Tibial nerve (tissue), 4 donors: ENCODE results near the gene ADAMTS17. TPM values are rescaled to one million over a fixed set of nuclear protein-coding genes. Genes with fewer than 3 reads are reported as not detected.
"Not testable (repeated sequence)": the region's sequence is repeated elsewhere in the genome, so short reads cannot be mapped to it uniquely, and the experiment has no call there.

Experiments used
- DNase-seq, 2 donors: peaks; one replicate each; pipeline ENCODE4 v3.0.0-alpha.2; 2019; ENCODE audit warnings: low spot score in 2 of 2
- H3K27ac ChIP-seq, 4 donors: fragments of 200-600 bp; sonication (generic) in 3 of 4; one replicate each; pipeline ENCODE4 v1.5.1; 2017 to 2019; ENCODE audit warnings: mild to moderate bottlenecking in 1 of 4
- H3K27me3 ChIP-seq, 2 donors: fragments of 200-600 bp; sonication (generic) in 1 of 2; one replicate each; pipeline versions ENCODE4 v1.5.1 to v1.6.0; 2017 to 2019
- H3K36me3 ChIP-seq, 3 donors: fragments of 200-600 bp; sonication (generic); one replicate each; pipeline ENCODE4 v1.5.1; 2018 to 2019
- H3K4me1 ChIP-seq, 4 donors: fragments of 200-600 bp; sonication (generic) in 3 of 4; one replicate each; pipeline ENCODE4 v1.5.1; 2017 to 2019
- H3K4me3 ChIP-seq, 4 donors: fragments of 200-600 bp; sonication (generic) in 3 of 4; one replicate each; pipeline ENCODE4 v1.5.1; 2017 to 2019; ENCODE audit warnings: mild to moderate bottlenecking in 1 of 4, moderate library complexity in 1 of 4
- H3K9me3 ChIP-seq, 4 donors: fragments of 200-600 bp; sonication (generic) in 3 of 4; one replicate each; pipeline ENCODE4 v1.5.1; 2017 to 2019
- EP300 ChIP-seq, 2 donors: sonication (generic); formaldehyde crosslinking; IDR thresholded peaks; one replicate each; pipeline ENCODE4 v1.6.1; 2017; ENCODE audit warnings: antibody characterized with exemption in 2 of 2, mild to moderate bottlenecking in 1 of 2
- POLR2A ChIP-seq, 2 donors: fragments of 450-650 bp; IDR thresholded peaks; one replicate each; pipeline ENCODE4 v1.6.1; 2017; ENCODE audit warnings: antibody characterized with exemption in 2 of 2, mild to moderate bottlenecking in 2 of 2, moderate library complexity in 2 of 2
- whole genome bisulfite sequencing, 2 donors: methylation state at CpG; one replicate each; pipeline ENCODE4 v1.1.5; 2018; 5-methylcytosine and 5-hydroxymethylcytosine counted together
- total RNA-seq, 4 donors: library from RNA; depleted of rRNA; stranded (reverse); fragments of >200 nt; gene quantifications; one replicate each; pipeline ENCODE4 v1.1.0, GENCODE V29; 2016
- TF ChIP-seq, protein P1 (sequence below), 5 experiments: fragments of 200-600 bp in 3 of 5; fragments of 450-650 bp in 2 of 5; sonication (generic) in 3 of 5; IDR thresholded peaks; one replicate each; pipeline ENCODE4 v1.5.1; 2016 to 2019; ENCODE audit warnings: antibody characterized with exemption in 5 of 5, mild to moderate bottlenecking in 3 of 5, moderate library complexity in 2 of 5

The ADAMTS17 gene
- total RNA-seq, 4 donors from 2014 or later: 0.66 to 5.5 (median 3.7) TPM

DNA sequence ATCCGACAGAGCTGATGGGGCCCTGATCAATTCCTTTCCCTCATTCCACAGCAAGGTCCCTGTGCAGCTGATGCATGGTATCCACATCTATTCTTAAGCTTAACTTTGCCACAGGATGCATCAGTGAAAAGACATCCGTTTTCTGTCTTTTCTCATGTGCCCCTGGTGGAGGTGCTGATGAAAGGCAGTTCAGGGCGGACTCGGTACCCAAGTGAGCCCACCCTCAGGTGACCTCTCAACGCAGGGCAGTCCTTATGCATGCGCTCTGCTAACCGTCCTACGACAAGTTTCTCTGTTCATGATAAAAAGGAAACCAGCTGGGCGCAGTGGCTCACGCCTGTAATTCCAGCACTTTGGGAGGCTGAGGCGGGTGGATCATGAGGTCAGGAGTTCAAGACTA, 251.4 kb downstream of the ADAMTS17 start:
- no peak for DNase-seq
- no peaks in the 10 kb centered on the region for H3K27me3 ChIP-seq
- TF ChIP-seq POLR2A (IDR thresholded peaks at IDR 0.05): no peak
- TF ChIP-seq EP300 (IDR thresholded peaks at IDR 0.05): no peak
- TF ChIP-seq, protein P1, sequence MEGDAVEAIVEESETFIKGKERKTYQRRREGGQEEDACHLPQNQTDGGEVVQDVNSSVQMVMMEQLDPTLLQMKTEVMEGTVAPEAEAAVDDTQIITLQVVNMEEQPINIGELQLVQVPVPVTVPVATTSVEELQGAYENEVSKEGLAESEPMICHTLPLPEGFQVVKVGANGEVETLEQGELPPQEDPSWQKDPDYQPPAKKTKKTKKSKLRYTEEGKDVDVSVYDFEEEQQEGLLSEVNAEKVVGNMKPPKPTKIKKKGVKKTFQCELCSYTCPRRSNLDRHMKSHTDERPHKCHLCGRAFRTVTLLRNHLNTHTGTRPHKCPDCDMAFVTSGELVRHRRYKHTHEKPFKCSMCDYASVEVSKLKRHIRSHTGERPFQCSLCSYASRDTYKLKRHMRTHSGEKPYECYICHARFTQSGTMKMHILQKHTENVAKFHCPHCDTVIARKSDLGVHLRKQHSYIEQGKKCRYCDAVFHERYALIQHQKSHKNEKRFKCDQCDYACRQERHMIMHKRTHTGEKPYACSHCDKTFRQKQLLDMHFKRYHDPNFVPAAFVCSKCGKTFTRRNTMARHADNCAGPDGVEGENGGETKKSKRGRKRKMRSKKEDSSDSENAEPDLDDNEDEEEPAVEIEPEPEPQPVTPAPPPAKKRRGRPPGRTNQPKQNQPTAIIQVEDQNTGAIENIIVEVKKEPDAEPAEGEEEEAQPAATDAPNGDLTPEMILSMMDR (IDR thresholded peaks at IDR 0.05): no peak
- no peaks in the 10 kb centered on the region for H3K4me1 ChIP-seq
- no peaks in the 10 kb centered on the region for H3K36me3 ChIP-seq
- H3K27ac ChIP-seq: no peak overlapping the region
- H3K9me3 ChIP-seq: no peaks in the 10 kb centered on the region
- 93 to 94% methylated on average over 10 to 11 of the region's 11 CpGs for WGBS, 2 donors
- no peak overlapping the region for H3K4me3 ChIP-seq

DNA sequence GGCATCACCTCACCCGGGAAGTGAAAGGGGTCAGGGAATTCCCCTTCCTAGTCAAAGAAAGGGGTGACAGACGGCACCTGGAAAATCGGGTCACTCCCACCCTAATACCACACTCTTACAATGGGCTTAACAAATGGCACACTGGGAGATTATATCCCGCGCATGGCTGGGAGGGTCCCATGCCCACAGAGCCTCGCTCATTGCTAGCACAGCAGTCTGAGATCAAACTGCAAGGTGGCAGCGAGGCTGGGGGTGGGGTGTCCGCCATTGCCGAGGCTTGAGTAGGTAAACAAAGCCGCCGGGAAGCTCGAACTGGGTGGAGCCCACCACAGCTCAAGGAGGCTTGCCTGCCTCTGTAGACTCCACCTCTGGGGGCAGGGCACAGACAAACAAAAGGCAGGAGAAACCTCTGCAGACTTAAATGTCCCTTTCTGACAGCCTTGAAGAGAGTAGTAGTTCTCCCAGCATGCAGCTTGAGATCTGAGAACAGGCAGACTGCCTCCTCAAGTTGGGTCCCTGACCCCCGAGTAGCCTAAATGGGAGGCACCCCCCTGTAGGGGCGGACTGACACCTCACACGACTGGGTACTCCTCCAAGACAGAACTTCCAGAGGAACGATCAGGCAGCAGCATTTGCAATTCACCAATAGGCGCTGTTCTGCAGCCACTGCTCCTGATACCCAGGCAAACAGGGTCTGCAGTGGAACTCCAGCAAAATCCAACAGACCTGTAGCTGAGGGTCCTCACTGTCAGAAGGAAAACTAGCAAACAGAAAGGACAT, 257.5 kb downstream of the ADAMTS17 start:
- not testable (repeated sequence) for DNase-seq, H3K27me3 ChIP-seq, H3K36me3 ChIP-seq, H3K27ac ChIP-seq, H3K4me1 ChIP-seq, H3K4me3 ChIP-seq, H3K9me3 ChIP-seq
- WGBS, 2 donors: 88 to 89% methylated on average over 17 of the region's 17 CpGs

DNA sequence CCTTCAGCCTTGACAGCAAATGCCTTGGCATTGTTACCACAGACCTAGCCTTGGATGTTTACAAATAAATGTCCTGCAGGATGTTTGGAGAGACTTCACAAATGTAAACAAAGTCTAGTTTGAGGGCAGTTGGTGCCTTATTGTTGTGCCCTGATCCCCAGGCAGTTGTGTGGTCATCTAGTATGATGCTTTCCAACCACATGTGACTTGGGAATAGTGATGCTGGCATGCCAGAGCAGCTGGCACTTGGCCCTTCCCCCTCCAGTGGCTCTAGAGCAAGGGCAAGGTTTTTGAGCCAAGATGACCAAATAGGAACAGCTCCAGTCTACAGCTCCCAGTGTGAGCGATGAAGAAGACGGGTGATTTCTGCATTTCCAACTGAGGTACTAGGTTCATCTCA, 258.2 kb downstream of the ADAMTS17 start:
- H3K4me3 ChIP-seq: no peak overlapping the region

DNA sequence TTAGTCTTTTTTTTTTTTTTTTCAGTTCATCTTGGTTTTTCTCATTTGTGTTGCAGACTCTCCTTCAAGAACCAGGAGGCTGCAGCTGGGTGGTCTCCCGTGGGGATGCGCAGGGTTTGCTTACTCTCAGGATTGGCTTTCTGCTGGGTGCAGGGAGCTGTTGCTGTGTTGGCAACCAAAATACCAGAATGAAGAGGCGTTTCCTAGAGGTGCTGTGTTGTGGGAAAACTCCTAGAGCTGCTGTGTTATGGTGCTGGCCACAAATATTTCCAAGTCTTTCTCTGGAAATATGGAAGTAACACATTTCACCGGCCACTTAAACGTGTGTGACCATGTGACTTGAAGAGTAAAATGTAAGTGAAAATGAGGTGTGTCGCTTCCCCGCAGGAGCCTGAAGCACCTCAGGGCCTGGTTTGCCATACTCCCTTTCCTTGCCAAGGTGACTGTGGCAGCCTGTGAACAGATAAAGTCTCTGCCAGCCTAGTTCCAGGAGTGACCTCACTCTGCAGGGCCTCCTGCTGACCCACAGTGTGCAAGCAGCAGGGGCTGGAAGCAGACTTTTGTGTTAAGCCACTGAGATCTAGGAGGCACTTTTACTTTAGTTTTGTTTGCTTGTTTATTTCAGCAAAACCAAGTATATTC, 258.9 kb downstream of the ADAMTS17 start:
- H3K9me3 ChIP-seq: no peaks in the 10 kb centered on the region
- no peak for DNase-seq
- 79 to 88% methylated on average over 7 of the region's 7 CpGs for WGBS, 2 donors
- no peak overlapping the region for H3K4me3 ChIP-seq
- no peak overlapping the region for H3K27ac ChIP-seq
- TF ChIP-seq POLR2A (IDR thresholded peaks at IDR 0.05): no peak
- TF ChIP-seq, protein P1 (IDR thresholded peaks at IDR 0.05): no peak
- no peak for TF ChIP-seq EP300 (IDR thresholded peaks at IDR 0.05)
- H3K36me3 ChIP-seq: no peaks in the 10 kb centered on the region
- H3K4me1 ChIP-seq: no peaks in the 10 kb centered on the region
- no peaks in the 10 kb centered on the region for H3K27me3 ChIP-seq

More for the DNA sequence above, 258.2 kb downstream of the ADAMTS17 start:
- Histone ChIP-seq H3K36me3 (no peaks in the 10 kb centered on the region), H3K27ac (no peak overlapping the region), H3K4me1 (no peaks in the 10 kb centered on the region), H3K9me3 (no peaks in the 10 kb centered on the region), H3K27me3 (no peaks in the 10 kb centered on the region)
- 78 to 95% methylated on average over 2 of the region's 2 CpGs for WGBS, 2 donors
- DNase-seq: no peak
- TF ChIP-seq POLR2A (IDR thresholded peaks at IDR 0.05) (no peak), EP300 (IDR thresholded peaks at IDR 0.05) (no peak)
- TF ChIP-seq, protein P1 (IDR thresholded peaks at IDR 0.05): no peak

DNA sequence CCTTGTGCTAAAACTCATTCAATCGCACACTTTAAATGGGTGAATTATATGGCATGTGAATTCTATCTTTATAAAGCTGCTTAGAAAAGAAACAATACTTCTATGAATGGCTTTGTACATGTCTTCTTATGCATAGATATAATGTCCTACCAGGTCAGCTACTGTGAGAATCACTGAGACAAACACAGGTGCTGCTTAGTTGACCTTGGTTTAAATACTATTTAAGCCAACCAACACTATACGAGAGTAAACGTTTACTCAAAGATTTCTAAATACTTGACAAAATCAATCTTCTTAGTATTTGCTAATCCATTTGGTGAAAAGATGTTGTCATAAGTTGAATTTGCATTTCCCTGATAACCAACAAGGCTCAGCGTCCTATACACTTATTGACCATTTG, 260.3 kb downstream of the ADAMTS17 start:
- H3K4me1 ChIP-seq: no peaks in the 10 kb centered on the region
- no peaks in the 10 kb centered on the region for H3K9me3 ChIP-seq
- H3K27me3 ChIP-seq: no peaks in the 10 kb centered on the region
- DNase-seq: no peak
- TF ChIP-seq POLR2A (IDR thresholded peaks at IDR 0.05) (no peak), EP300 (IDR thresholded peaks at IDR 0.05) (no peak)
- TF ChIP-seq, protein P1 (IDR thresholded peaks at IDR 0.05): no peak
- H3K36me3 ChIP-seq: no peaks in the 10 kb centered on the region
- WGBS, 2 donors: 92 to 97% methylated on average over 4 of the region's 4 CpGs
- H3K4me3 ChIP-seq: no peak overlapping the region
- no peak overlapping the region for H3K27ac ChIP-seq
